Activated CD4-positive, alpha-beta T cell treated with anti-CD3 and anti-CD28 coated beads, Interleukin-2, Interleukin-4, amounts not matched to agents 100 ng/mL and 50 ng/mL, durations not matched to agents 16 hours and 8 hours (primary cell): ENCODE results near the gene FSTL4.

ENCODE experiments used
- DNase-seq: peaks from one replicate; pipeline ENCODE4 v3.0.0-alpha.2; 2020; ENCODE audit warnings: low spot score

Gene FSTL4

GRCh38 chr5:133426264-133426663 lies 186.1 kb downstream of the FSTL4 start:
- DNase-seq, result no peak

GRCh38 chr5:133425764-133426163 lies 186.6 kb downstream of the FSTL4 start:
- no peak for DNase-seq

GRCh38 chr5:133425222-133425621 lies 187.1 kb downstream of the FSTL4 start:
- no peak for DNase-seq

DNA sequence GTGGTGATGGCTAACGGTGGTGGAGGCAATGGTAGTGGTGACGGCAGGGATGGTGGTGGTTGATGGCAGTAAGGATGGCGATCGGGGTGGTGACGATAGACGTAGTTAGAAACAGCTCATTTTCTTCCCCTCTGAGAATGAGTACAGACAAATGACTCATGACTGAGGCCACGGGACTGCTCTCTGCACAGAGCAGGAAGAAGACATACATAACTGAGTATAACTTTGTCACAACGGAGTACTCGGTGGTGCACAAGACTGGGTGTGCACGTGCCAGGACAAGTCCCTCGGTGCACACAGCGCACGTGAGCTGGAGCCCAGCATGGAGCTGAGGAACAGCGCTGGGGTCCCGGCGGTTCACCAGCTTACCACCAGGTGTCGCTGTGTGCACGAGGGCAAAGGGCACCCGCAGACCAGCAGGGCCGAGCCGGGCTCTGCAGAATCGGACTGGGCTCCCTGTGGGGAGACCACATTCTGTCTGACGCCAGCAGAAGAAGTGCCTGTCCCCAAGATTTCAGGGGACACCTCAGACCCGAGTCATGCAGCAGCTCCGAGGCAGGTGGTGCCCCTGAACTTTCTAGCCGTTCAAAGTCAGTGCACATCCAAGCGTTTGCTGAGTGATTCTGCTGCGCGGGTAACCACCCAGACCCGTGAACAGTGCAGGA lies 188.6 kb downstream of the FSTL4 start:
- peak; percentile 76 for DNase-seq

- no peak for DNase-seq
Observed at GRCh38 chr5:133423011-133423617, 189.2 kb downstream of the FSTL4 start.

GRCh38 chr5:133421806-133422205 lies 190.5 kb downstream of the FSTL4 start:
- DNase-seq, result no peak

- no peak for DNase-seq
Observed at GRCh38 chr5:133421394-133421793, 190.9 kb downstream of the FSTL4 start.

DNA sequence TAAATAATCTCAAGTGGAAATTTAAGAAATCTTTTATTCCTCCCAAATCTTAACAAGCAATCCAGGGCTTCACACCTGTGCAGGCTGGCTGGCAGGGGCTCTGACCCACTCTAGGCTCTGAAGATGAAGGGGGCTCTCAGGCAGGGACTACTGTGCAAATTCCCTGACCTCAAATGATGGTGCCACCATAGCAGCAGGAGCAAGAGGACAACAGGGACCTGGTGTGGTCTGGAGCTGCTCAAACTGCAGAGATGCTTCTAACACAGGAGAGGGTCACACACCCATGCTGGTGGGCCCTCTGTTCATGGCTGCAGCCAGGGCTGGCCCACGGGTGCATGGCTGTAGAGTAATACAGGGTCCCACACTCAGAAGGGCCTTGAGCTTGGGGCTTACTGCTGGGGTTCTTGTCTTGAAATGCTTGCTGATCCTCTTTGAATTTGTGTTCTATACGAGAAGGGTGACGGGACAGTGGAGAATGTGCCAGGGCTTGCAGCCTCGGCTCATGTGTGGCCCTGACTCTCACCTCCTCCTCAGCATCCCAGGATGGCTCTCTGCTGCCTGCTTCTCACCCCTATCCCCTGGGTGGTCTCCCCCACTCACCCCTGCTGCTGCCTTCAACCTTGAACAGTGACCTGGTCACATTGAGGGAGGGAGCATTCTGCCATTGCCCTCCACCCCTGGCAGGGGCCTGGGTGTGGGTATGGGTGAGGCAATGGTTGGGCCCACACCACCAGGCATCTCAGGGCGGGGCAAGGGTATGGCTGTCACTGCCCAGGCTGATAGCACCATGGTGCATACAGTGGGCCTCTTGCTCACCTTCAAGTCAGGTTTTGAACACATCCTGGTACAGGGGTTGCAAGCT lies 191.7 kb downstream of the FSTL4 start:
- no peak for DNase-seq

- no peak for DNase-seq
Observed at GRCh38 chr5:133415906-133416305, 196.4 kb downstream of the FSTL4 start.

DNA sequence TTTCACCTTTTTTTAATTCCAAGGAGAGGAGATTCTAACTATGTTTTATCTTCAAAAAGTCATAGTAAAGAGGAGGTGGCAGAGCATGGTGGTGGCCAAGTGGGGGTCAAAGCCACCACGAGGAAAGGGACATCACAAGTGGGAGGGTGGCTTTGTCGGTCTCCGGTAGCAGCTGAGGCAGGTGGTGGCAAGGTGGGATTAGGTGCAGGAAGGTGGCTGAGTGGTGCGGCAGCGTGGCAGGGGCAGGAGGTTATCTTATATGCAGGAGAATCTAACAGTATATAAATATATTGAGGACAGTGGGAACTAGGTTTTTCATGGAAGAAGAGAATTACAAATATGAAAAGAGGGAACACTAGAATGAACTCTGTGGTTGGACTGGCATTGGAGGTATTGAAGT lies 196.8 kb downstream of the FSTL4 start:
- no peak for DNase-seq

DNA sequence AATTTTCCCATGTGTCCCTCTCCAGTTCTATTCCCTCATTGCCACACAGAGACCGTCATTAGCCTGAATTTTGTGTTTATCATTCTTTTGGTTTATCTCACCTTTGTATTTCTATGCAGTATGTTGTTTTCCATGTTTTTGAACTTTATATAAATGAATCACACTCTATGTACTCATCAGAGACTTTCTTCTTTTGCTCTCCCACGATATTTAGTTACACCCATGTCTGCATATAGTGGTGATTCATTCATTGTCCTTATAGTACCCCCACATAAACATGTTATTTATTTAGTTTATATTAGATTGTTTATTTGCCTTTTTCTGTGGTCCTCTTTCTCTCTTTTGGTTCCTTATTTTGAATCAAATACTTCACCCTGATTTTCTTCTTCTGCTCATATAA lies 199.7 kb downstream of the FSTL4 start:
- no peak for DNase-seq

GRCh38 chr5:133410335-133410828 lies 202.0 kb downstream of the FSTL4 start:
- DNase-seq, result no peak

- no peak for DNase-seq
Observed at GRCh38 chr5:133409210-133409674, 203.1 kb downstream of the FSTL4 start.

DNA sequence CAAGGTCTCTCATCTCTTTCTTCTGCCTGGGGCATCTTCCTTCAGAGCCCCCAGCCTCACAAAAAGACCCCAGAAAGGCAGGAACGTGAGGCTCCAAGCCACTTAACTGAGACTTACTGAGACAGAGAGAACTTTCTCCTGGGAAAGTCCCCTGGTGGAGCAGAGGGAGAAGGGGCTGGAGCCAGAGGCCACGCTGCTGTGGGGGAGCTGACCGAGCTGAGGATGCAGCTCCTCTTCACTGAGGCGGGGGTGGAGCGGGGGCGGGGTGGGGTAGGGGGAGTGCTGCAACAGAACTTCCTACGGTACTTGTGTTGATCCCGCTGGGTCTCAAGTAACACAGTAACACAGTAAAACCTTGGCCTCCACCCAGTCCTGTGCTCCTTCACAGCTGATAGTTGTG lies 204.0 kb downstream of the FSTL4 start:
- DNase-seq, result no peak

DNA sequence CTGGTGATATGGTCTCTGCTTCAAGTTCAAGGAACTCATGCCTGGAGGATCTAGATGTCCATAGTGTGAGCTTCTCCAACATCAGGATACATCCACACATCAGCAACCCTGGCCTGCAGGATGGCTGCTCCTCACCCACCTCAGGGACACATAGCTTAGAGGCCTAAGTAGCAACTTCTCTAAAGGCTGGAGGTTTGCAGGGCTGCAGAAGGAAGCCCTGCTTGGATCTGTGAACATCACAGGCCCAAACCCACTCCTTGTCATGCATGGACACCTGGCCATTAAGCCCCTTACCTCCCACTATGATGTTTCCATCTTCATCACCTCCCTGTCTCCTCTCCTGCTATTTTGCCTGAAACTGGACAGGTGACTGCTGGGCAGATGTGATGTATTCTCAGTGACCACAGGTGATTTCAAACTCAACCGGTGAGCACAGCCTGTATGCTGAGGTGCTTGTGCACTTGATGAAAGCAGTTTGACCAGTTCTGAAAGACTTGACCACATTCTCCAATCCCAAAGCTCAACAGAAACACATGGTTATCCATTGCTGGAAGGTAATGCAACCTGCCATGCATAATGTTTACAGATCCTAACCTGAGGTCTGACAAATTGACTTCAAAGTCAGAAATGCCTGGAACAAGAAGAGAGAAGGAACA lies 205.2 kb downstream of the FSTL4 start:
- no peak for DNase-seq

DNA sequence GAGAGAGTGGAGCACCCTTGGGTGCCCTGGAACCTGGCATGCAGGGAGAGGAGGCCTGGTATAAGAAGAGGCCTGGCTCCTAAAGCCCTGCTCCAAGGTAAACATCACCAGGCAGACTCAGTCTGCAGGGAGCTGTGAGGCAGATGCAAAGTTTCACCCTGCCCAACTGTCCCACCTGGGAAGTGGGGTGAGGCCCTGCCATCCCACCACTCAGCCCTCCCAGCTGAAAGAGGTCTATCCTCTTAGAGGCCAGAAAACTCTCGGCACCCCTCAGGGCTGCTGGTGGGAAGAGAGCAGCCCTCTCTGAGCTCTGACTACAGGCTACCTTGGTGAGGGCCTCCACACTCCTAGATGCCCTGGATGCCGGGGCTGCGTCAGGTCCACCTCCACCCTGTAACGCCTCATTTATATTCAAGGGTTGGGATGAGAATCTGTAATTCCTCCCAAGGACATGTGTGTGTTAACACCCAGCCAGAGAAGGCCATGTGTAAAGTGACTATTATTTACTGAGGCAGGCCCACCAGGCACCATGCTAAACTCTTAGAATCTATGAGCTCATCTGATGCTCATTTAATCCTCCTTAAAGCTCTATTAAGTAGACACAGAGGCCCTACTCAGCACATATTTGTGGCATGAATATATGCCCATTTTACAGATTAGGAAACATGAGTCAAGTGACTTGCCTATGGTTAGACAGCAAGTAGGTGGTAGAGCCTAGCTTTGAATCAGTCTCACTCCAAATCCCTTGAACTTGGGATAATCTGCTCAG lies 205.9 kb downstream of the FSTL4 start:
- no peak for DNase-seq

GRCh38 chr5:133405275-133406034 lies 206.9 kb downstream of the FSTL4 start:
- DNase-seq, result no peak

DNA sequence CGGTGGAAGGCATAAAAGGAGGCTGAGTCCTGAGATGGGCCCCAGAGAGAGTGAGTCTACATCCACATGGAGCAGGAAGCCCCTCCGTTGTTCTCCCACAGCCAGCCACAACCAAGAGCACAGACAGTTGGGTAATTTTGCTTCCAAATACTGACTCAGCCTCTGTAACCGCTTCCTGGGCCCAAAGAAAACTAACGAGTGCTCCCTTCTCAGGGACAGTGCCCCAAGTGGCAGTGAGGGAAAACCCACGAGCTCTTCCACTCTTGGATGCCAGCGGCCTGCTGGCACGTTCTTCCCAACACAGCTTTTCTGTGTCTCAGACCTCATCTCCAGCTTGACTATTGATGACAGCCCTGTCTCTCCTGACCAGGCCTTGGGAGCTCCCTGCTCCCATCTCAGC lies 207.6 kb downstream of the FSTL4 start:
- no peak for DNase-seq

DNA sequence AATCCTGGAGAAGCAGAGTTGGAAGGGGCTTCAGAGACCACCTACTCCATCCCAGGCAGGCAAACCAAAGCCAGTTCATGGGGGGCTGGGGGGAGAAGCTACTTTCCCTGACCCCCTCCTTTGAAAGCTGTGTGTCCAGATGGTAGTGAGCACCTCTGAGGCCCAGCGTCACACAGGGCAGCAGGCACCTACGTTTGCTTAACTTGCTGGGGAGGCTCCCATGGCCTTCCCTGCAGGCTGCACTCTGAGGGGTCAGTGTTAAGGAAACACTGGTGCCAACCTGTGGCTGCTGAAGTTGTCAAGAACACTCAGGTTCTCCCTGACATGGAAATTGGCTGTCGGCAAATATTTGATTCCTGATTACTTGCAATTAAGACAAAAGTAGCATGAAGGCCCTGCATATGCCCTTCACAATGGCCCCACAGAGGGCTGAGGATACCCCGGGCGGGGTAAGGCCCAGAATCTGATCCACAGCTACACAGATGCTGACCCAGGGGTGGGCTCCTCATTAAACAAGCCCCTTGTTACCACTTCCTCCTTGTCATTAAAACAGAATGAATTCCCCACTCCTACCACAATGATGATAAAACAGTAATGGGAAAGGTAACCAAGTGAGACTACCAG lies 208.5 kb downstream of the FSTL4 start:
- DNase-seq, result no peak

DNA sequence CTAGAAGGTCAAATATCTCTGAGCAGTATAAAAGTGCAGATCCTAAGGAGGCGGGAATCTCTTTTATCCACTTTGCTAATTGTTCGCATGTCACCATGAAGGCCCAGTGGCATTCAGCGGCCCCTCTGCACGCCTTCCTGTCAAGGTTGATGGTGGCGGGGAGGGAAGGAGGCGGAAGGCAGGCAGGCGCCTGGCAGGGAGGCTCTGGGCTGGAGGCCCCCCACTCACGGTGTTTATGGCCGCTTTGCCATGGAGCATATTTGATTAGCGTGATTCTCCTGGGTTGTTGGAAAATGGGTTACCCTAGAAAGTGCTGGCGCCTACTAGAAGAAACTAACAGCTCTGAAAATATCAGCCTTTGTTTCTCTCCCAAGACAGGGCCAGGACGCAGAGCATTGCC lies 209.6 kb downstream of the FSTL4 start:
- no peak for DNase-seq
